CD4-positive, alpha-beta T cell treated with Interferon gamma for 1 hour (primary cell): Measurements from ENCODE around the gene NIT2.
A peak's percentile ranks its signal among the peaks of the same experiment; 100 is the strongest.
"Not testable (repeated sequence)": the region's sequence is repeated elsewhere in the genome, so short reads cannot be mapped to it uniquely, and the experiment has no call there.

Experiments
- DNase-seq: peaks from one replicate; pipeline ENCODE4 v3.0.0-alpha.2; 2020

Gene NIT2, protein sequence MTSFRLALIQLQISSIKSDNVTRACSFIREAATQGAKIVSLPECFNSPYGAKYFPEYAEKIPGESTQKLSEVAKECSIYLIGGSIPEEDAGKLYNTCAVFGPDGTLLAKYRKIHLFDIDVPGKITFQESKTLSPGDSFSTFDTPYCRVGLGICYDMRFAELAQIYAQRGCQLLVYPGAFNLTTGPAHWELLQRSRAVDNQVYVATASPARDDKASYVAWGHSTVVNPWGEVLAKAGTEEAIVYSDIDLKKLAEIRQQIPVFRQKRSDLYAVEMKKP

GRCh38 chr3:100334488-100335351, at the start of gene NIT2:
Gene NIT2, plus strand, starts transcription at chr3:100334757. Its CDS starts 35 bp downstream, at chr3:100334792.
- peak; percentile 76 for DNase-seq

- no peak for DNase-seq
These were observed 46.2 kb upstream of the NIT2 start for GRCh38 chr3:100288288-100288894.

DNA sequence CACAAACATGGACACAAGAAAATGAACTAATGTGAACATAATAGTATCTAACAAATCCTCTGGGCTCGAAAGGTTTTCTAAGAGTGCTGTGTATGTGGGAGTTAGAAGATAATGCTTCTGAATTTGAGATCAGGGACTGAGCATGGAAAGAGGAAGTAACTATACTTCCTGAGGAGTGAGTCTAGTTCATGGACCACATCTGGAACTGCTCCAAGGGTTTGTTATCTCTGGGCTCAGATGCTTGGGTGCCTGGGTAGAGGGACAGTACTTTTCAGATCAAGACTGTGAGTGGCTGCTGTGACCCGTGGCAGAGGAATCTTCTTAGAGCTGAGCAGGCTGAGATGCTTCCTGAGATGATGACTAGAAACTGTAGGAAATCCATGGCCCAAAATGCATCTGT, 45.2 kb upstream of the NIT2 start:
- DNase-seq: no peak

DNA sequence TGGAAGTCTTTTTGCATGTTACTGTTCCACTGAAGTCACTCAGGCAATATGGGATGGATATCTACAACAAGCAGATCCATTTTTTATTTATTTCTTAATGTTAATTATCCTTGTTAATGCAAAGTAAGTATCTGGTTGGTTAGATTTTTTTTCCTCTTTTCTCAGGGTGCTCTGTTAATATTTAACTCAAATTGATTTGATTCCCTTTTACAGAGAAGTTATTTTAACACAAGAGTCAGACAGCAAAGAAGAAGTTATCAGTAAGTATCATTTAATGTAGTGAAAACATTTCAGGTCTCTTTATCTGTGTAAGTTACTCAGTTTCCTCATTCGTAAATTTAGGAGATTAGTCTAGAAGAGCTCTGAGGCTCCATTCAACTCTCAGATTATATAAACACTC, 39.5 kb upstream of the NIT2 start:
- no peak for DNase-seq

- no peak for DNase-seq
These were observed 36.8 kb upstream of the NIT2 start for GRCh38 chr3:100297784-100298183.

- DNase-seq: no peak
These were observed 35.5 kb upstream of the NIT2 start for GRCh38 chr3:100299016-100299415.

- no peak for DNase-seq
These were observed 27.9 kb upstream of the NIT2 start for GRCh38 chr3:100306695-100307094.

DNA sequence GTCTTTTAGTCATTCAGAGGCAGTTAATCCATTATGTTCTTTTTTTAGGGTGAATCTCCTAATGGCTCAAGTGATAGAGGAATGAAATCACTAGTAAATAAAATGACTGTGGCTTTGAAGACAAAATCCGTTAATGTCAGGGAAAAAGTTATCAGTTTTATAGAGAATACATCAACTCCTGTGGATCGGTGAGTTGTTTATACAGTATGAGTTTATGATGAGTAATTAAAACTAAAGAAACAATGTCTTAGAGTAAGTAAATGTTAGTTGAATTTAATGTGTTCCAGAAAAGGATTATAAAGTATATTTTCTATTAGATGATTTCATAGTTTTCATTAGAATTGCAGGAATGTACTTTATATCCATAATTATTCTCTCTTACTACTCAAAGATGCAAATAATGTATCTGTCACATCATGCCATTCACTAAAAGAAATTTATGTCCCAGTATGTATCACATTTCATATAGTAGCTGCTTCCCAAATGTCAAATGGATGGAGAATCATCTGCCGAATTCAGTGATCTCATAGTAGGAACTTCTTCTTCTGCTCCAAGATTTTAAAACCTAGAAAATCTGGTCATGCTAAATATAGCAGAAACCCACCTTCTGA, 24.1 kb upstream of the NIT2 start:
- DNase-seq: no peak

DNA sequence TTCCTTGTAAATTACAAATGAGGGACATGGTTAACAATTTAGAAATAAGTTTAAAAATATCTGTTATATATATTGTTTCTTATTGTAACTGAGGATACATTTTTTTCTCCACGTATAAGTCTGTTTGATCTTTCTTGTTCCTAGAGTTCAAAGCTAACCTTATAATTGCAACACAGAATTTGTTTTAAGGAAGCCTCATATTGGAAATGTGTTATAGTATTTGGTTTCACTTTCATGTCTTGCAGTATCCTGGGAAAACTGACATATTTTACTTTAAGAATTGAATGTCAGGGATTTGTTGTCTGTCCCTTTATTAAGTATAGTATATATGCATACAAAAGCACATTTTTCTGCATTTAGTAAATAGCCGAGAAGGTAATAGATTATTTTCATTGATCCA, 23.5 kb upstream of the NIT2 start:
- no peak for DNase-seq

- DNase-seq: peak; percentile 4
These were observed 17.9 kb upstream of the NIT2 start for GRCh38 chr3:100316641-100317069.

- DNase-seq: no peak
These were observed 16.6 kb upstream of the NIT2 start for GRCh38 chr3:100317912-100318311.

- no peak for DNase-seq
These were observed 14.6 kb upstream of the NIT2 start for GRCh38 chr3:100319951-100320350.

- no peak for DNase-seq
These were observed 10.5 kb upstream of the NIT2 start for GRCh38 chr3:100324044-100324443.

DNA sequence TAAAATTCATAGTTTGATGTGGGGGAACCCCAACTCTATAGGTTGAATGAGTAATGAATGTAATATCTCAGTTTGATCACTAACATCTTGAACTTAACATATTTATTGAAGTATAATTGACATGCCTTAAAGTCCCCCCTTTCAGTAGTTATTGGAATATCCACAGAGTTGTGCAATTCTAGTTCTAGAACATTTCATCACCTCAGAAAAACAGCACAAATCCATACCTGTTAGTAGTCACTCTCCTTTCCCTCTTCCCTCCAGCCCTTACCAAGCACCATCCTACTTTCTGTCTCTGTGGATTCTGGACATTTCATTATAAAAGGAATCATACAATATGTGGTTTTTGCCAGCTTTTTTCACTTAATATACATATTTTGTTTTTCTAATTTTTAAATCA, 8.7 kb upstream of the NIT2 start:
- no peak for DNase-seq

DNA sequence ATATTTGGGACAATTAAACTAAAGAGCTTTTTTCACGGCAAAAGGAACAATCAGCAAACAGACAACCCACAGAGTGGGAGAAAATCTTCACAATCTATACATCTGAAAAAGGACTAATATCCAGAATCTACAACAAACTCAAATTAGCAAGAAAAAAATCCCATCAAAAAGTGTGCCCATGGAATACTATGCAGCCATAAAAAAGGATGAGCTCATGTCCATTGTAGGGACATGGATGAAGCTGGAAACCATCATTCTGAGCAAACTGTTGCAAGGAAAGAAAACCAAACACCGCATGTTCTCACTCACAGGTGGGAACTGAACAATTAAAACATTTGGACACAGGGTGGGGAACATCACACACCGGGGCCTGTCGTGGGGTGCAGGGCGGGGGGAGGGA, 7.2 kb upstream of the NIT2 start:
- not testable (repeated sequence) for DNase-seq

DNA sequence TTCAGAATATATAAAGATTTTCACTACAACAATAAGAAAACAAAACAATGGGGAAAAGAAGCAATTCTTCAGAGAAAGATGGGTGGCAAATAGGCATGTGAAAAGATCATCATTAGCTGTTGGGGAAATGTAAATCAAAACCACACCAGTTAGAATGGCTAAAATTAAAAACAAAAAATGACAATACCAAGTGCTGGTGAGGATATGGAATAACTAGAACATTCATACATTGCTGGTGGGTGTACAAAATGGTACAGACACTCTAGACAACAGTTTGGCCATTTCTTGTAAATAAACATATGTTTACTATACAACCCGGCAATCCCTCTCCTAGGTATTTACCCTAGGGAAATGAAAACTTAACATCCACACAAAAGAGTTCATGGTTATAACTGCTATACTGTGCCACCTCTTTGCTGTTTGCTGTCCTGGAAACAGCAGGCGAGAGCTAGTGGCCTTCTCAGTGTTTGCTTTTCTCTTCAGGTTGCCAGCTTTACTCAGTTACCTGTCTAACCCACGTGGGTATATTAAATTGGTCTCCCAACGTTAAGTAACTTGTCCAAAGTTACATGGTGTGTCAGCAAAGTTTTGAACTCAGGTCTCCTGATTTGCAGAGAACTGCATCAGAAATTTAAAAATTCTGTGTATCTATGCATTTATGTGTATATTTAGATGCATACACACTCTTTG, 4.6 kb upstream of the NIT2 start:
- DNase-seq: no peak

DNA sequence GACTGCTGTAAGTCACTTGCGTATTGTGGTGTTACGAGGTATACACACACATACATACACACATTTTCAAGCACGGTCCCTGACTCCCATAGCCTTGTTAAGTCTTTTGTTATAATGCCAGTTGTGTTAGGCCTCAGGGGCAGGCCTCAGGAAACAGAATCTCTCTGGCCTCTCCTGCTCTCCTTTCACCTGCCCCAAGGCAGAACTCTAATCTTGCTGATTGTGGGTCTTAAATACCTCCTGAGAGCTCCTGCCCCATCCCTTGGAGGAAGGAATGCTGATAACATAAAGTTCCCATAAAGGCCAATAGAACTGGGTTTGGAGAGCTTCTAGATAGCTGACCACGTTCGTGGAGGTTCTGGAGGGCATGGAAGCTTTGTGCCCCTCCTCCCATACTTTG, 3.9 kb upstream of the NIT2 start:
- no peak for DNase-seq

DNA sequence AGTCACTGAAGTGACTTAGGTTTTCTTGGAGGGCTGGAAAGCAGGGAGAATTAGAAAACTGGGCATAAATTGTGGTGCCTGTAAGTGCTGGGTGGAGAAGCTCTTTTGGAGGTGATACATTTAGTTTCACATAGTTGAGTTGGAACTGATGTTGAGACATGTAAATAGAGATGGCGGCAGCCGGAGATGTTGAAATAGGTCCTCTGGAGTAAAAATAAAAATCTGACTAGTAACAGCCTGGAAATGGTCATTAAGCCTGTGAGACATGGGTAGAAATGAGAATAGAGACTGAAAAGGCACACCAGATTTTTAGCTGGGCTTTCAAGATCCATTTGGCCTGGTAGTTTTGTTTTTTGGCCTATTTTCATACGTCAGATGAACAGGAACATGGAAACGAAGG, 2.9 kb upstream of the NIT2 start:
- no peak for DNase-seq

- no peak for DNase-seq
These were observed 1.5 kb upstream of the NIT2 start for GRCh38 chr3:100333051-100333450.

DNA sequence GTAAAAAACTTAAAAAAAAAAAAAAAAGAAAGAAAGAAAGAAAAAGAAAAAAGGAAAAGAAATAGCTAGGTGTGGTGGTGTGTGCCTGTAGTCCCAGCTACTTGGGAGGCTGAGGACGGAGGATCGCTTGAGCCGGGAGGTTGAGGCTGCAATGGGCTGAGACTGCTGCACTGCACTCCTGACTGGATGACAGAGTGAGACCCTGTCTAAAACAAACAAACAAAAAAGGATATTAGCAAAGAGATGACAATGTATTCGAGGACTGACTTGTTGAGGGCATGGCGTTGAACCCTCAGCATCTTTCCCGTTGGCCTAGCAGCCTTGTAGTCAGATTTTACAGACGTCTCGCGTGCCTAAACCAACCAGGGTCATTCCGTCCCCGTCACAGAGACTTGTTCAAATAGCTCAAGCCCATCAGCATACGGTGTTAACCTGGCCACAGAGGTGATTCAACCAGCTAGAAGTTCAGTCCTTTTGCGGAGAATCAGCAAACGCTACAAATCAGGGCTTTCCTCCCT, 528 bp upstream of the NIT2 start:
- no peak for DNase-seq

- DNase-seq: peak; percentile 25
These were observed 877 bp downstream of the NIT2 start for GRCh38 chr3:100335434-100335833.

DNA sequence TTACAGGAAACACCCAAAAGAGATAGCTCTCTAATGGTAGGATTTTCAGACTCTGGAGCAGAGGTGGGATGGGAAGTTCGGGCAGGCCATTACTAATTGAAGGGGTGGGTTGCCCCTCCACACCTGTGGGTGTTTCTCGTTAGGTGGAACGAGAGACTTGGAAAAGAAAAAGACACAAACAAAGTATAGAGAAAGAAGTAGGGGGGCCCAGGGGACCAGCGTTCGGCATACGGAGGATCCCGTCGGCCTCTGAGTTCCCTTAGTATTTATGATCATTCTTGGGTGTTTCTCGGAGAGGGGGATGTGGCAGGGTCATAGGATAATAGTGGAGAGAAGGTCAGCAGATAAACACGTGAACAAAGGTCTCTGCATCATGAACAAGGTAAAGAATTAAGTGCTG, 1.7 kb downstream of the NIT2 start:
- DNase-seq: not testable (repeated sequence)

GRCh38 chr3:100338911-100339310, 4.4 kb downstream of the NIT2 start:
- no peak for DNase-seq
